IPS DF 19.7 (cell line): Measurements from ENCODE around the gene SLC9A4.

ENCODE experiments used
- DNase-seq: peaks from one replicate; pipeline ENCODE4 v3.0.0-alpha.2; 2013; ENCODE audit warnings: low read depth, low spot score

The SLC9A4 gene

DNA sequence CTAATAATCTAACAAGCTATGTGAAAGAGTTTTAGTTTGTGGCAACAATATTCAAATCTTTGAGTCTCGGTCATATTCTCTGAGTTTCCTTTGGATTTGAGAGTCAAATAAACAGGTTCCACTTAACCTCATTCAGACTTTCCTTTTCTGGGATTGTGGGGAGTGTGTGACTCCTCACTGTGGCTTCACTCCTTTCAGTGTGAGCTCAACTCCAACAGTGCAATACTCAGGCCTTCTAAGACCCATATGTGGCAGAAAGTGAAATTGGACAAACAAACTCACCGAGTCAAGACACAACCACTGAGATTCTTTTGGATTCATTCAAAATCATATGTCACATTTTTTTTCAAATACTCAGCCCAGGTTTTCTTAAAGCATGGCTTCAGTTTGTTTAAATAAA, 25.4 kb downstream of the SLC9A4 start:
- no peak for DNase-seq

DNA sequence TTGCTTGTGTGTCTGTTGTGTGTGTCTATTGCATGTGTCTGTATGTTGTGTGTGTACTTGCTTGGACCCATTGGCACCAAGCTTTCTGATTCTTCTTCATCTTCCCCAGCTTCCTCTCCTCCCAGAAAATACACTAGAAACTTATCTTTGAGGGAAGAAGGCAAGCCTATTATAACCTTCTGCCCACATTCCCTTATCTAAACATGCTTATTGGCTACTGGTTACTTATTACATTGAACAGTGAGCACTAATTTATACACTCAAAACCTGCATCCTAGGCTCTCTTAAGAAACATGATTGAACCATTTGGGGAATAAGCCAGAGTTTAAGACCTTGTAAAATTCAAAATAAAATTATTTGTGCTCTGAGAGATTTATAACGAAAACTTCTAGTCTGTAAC, 26.5 kb downstream of the SLC9A4 start:
- no peak for DNase-seq

DNA sequence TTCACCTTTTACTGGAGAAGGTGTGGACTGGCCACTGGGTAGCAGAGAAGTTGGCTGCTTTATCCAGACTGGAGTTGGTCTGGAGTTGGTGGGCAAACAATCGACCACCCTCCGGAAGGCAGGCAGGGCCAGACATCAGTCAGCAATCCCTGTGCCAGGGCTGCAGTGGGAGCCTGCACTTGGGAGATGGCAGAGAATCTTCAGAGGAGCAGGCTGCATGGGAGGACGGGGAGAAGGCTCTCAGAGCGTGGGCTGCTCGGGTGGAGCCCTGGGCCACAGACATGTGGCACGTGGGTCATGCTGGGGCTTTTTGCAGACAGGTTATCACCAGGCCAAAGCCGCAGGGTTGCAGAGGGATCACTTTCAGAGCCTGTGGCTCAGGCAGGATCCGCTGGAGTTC, 29.6 kb downstream of the SLC9A4 start:
- no peak for DNase-seq

DNA sequence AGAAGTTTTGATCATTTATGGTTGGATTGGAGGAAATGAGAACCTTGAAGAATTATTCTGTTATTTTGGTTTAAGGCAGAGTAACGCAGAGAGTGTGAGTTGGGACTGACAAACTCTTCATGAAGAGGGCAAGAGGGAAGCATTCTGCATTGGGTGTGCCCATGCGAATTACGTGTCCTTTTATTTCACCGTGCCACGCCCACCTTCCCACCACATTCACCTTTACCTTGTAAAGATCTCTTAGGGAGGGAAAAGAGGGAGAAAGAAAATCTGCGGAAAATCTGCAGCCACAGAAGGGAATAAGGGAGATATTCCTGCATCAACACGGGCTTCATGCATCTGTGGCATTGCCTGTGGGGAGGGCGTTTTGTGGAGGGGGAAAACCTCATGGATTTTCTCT, 31.8 kb downstream of the SLC9A4 start:
- DNase-seq, result no peak

DNA sequence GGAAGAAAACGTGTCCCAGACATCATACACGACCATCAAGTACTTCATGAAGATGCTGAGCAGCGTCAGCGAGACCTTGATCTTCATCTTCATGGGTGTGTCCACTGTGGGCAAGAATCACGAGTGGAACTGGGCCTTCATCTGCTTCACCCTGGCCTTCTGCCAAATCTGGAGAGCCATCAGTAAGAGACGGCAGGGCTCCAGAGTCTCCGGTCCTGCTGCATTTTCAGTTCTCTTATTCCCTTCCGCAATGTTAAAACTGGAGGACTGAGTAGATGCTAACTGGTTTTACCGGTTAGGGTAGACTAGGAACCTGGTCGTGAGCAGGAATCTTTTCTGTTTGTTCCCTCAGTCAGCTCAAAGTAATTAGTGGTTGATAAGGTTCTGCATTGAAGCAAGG, 32.3 kb downstream of the SLC9A4 start:
- DNase-seq, result no peak

DNA sequence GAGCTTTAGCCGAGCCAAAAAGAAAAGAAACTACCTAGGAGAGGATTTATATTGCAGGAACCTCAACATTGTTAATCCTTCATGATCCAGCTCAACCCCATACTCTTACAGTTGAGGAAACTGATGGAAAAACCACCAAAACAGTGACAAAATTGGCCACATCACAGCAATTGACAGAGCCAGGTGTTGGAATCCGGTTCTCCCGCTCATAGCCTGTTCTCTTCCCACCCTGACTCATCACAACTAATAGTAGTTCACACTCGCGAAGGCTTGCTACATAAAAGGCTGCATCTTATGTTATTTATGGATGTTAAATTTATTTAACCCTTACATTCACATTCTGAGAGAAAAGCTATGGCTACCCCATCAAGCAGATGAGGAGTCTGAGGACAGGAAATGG, 33.7 kb downstream of the SLC9A4 start:
- no peak for DNase-seq

DNA sequence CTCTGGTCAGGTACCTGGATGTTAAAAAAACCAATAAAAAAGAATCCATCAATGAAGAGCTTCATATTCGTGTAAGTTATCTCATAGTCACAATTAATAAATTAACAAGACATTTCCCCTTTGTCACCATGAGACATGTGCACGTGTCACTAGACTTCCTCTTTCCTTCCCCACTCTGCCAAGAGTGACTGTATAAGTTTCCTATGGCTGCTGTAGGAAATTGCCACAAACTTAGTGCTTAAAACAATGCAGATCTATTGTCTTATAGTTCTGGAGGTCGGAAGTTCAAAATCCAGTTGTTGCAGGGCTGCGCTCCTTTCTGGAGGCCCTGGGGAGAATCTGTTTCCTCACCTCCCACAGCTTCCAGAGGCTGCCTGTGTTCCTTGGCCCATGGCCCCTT, 35.8 kb downstream of the SLC9A4 start:
- no peak for DNase-seq

DNA sequence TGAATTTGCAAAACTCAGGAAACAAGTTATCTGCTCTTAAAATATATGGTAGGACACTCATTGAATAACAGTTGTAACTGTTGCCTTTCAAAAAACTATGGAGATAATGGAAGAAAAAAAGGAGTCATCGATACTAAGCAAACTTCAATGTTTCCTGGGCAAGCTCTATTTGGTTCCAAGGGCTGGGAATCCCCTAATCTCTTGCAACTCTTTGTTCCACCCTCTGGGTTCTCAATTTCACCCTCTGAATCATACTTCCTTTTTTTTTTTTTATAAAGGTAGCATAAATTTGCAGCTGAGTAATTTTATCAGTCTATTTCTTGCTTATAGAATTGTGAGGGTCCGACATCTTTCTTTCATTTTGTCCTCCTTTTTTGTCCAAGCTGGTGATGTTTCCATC, 36.7 kb downstream of the SLC9A4 start:
- no peak for DNase-seq

DNA sequence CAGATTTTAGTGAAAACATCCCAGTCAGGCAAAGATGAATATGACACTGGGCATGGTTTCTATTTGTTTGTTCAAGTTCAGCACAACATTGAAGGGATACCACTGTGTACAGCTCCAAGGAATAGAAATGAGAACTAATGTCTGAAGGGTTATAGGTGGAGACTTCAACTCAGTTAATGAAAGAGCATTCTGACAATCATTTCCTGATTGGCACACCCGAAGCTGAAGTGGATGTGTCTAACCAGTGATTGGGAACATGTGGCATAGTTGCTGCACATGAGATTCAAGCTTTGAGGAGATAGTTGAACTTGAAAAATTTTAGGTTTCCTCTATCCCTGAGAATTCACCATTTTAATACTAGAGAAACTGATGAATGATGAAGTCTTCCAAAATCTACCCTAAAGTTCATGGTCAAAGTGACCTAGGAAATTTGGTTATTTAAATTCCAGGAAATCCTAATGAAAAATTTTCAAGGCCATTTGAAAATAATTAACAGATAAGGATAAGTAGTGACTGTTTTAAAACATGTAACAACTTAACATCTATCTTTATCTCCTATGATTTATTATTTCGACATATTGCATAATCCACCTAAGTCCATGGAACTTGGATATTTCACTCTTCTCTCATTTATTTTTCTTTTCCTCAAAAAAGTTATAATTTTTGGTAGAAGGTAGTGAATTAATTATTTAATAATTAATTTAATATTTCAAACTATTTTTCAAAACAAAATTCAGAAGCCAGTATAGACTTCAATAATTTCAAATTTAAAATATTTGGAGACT, 38.0 kb downstream of the SLC9A4 start:
- DNase-seq, result no peak

DNA sequence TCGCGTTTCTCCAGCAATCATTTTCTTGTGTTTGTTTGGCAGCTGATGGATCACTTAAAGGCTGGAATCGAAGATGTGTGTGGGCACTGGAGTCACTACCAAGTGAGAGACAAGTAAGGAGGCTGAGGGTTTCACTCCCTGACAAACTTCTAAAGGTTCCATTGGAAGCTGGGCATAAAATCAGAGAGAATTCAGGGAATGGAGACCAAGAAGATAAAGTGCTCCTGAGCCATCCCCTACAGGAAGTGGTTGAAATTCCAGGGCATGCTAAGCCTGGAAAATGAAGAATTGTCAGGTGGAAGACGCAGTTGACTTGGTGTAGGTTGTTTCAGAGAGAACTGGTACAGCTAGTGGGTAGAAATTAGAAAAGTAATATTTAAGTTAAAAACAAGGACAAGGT, 39.1 kb downstream of the SLC9A4 start:
- no peak for DNase-seq

DNA sequence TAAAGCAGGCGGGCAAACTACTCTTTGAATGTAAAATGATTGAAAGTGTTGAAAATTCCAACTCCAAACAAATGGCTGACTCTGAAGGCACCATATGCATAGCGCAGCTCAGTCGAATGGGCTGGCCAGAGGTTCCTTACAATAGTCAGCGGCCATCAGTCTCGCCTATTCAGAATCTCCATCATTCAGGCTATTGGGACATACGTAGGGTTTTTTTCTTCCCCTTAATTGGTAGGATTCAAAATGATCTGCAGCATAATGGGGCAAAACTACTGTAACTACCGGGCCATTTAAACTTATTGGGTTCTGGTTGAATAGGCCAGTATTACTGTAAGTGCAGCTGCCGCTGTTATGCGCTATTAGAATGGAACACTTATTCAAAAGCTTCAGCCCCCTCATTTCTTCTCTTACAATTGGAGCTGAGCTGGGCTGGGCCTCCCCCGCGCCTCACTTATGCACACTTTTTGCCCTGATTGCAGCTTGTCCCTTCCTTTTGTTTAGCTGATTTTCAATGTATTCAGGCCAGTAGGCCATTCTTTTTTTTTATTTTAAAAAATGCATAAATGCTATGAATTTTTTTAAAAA, 40.4 kb downstream of the SLC9A4 start:
- no peak for DNase-seq

DNA sequence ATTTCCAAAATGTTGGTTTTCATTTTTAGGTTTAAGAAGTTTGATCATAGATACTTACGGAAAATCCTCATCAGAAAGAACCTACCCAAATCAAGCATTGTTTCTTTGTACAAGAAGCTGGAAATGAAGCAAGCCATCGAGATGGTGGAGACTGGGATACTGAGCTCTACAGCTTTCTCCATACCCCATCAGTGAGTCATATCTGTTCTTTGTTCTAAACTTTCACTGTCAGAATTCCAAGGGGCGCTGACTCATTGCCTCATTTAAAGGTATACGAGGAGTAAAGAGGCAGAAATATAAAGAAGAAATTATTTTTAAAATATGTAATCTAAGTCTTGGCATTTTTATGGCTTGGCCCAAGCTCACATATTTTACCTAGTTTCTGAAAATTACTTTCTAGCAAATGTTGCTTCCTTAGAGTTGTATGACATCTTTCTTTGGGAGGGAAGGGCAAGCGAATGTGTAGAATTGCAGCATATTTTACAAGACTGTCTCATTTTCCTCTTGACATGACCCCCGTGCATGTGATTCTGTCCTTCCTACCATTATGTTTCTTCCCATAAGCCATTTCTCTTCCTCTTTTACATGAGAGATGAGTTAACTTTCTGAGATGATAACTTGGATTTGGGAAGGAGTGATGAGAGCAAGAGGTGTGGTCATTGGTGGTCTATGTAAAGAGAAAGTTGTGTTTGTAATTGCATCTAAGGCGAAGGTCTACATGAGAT, 41.2 kb downstream of the SLC9A4 start:
- DNase-seq, result no peak

DNA sequence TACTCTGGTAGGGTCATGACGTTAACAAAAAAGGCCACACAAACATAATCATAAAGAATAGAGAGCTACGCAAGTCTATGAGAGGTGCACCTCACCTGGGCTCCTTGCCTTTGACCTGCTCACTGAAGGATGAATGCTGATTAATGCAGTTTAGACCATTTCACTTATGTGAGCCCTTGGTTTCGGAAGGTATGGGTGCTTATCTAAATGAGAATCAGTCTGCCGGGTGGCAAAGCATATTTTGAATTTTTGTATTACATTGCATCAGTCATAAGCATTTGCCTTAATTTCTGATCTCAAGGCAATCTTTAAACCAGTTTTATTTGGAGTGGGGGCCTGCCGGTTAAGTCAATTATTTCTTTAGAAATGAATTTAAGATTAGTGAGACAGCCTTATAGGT, 42.8 kb downstream of the SLC9A4 start:
- no peak for DNase-seq

DNA sequence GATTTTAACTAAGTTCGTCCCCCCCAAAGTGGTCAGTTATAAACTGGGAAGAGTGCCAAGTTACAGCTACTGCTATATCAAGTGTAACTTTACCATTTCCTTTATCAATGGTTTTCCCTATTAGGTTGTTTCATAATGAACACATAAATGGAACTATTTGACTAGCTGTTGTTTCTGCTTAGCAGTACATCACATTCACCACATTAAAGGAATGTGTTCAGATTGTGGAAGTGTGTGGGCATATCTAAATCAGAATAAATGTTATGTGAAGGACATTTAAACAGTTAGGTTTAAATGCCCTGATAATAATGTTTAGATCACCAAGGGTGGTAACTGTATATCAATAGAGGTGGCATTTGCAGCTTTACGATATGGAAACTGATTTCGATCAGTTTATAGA, 45.1 kb downstream of the SLC9A4 start:
- DNase-seq, result no peak

DNA sequence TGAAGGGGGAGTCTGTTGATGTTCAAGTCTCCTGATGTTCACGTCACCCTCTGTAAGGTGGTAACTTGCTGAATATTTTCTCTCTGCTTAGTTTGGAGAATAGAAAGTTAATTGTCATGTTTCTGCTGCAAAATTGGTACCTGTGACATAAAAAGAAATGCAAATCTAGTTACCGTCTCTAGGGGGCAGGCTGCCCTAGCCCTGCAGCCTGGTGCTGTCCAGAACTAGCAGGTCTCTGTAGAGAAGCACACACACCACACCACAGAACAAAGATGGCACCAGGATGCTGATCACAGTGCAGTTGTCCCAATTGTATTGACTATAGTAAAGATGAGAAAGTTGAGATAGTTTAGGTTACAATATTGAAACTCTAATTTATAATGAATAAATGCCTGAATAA, 47.0 kb downstream of the SLC9A4 start:
- DNase-seq, result no peak

DNA sequence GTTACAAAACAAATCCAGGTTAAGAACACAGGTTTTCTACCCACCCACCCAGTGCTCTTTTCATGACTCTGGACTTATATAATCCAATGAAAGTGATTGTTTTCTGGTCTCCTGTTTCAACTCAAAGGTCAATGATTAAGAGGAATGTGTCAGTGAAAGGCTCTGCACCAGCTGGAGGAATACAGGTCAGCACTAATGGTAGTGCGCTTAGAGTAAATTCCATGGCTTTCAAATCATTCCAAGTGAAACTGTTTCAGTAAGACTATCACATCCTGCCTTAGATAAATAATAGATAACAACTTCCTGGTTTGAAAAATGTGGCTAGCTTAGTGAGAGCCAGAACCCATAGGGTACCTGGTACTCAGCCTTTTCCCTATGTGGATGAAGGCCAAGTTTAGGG, 47.8 kb downstream of the SLC9A4 start:
- DNase-seq, result no peak

DNA sequence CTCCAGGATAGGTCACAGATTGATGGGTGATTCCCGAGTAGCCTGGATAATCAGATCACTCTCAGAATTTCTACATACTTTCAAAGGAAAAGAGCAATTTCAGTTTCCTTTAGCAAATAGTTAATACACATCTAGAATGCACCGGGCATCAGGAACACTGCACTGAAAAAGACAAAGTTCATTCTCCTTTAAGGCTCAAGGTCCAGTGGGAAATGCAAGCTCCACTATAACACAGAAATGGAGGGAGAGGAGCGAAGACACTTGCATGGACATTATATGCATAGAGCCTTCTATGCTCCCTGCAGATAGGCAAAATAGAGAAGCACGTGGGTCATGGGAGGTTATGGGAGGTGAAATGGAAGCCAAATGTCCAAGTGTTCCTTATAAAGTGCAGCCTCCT, 49.1 kb downstream of the SLC9A4 start:
- no peak for DNase-seq

DNA sequence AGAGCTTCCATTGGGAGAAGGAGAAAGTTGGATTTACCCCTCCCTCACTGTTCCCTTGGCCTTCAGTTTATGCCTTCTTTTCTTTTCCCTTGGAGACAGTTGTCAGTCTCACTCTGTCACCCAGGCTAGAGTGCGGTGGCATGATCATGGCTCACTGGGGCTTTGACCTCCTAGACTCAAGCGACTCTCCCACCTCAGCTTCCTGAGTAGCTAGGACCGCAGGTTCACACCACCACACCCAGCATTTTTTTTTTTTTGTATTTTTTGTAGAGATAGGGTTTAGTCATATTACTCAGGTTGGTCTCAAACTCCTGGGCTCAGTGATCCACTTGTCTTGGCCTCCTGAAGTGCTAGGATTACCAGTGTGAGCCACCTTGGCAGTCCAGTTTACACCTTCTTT, 49.9 kb downstream of the SLC9A4 start:
- no peak for DNase-seq

DNA sequence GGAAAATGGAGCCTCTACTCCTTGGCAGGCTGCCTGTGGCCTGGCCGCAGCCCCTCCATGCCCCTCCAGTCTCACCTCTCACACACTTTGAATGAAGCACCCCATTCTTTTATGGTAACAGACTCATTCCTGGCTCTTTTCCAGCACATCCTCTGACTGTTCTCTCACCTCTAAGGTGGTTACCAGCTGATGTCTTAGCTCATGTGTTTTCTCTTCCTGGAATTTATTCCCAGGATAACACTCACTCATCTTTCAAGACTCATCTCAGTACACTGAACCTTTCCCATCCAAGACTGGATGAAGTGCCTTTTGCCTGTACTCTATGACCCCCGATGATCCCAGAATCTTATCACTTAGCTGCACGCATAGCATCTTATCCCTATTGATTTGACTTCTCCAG, 50.6 kb downstream of the SLC9A4 start:
- no peak for DNase-seq

DNA sequence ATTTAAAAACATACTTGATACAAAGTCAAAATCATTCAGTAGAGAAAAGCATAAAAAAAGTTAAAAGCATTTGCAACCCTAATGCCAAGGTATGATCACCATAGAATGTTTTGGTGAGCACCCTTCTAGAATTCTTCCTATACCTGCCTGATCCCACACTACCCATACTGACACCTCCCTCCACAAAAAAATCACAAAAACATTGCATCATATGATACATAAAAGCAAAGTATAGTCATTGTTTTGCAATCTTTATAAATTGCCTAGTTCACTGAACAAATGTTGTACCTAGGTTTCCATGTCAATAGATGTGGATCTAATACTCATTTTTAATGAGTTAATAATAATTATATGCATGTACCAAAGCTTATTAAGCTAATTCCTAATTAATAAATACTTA, 54.1 kb downstream of the SLC9A4 start:
- no peak for DNase-seq

DNA sequence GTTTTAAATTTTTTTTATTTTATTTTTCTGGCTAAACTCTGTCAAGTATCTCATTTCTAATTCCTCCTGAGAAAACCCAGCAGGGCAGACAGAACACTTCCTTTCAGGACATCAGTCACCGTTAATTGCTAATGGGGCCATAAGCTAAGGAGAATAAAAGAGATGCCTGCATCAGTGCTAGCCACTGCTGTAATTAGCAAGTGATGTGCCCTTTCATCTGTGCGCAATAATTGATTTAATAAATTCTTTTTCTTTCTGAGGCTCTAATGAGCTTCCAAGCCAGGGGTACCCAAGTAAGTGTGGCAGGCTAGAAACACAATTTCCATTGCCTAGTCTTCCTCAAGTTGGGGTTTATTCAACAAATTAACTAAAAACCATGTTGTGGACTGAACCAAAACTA, 65.5 kb downstream of the SLC9A4 start:
- no peak for DNase-seq

DNA sequence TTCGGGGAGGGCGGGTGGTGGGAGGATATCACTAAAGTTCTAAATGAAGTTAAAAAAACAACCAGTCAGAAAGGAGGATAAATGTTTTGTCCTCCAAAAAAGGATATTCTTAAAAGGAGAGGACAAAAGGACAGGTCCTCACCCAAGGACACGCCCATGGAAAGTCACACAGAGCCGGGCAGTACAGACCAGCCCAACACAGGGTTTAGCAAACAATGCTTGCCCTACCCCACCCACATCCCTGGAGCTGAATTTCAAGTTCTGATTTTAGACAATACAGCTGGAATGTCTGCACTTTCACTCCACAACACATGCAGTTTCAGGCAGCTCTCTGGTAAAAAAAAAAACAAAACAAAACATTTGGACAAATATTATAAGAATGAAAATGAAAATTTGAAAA, 67.9 kb downstream of the SLC9A4 start:
- DNase-seq, result no peak

DNA sequence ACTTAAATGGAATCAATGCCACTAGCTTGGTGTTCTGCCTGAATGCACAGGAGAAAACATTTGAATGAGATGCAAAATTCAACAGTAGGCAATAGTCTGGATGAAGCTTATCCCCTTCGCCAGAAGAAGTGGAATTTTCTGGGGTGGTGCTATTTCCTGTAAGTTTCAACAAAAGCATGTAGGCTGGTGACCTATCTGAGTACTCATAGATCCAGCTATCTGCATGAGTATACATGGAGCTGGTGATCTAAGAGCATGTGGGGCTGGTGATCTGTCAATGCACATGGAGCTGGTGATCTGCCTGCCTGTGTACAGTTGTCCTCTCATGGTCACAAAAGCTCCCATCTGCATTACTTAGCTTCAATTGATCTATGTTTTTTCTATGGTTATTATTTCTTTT, 71.2 kb downstream of the SLC9A4 start:
- no peak for DNase-seq
